GF-D8 (cell line): ENCODE results near the gene COL8A1.
"Not testable (repeated sequence)": the region's sequence is repeated elsewhere in the genome, so short reads cannot be mapped to it uniquely, and the experiment has no call there.

Source experiments
- DNase-seq: peaks from one replicate; lab custom pipeline; 2025; lab: John Stamatoyannopoulos, UW

Gene COL8A1

GRCh38 chr3:99805160-99805559 is 166.8 kb downstream of the COL8A1 start:
- no peak for DNase-seq

GRCh38 chr3:99808163-99808794 is 169.9 kb downstream of the COL8A1 start:
- DNase-seq: peak; percentile 4

DNA sequence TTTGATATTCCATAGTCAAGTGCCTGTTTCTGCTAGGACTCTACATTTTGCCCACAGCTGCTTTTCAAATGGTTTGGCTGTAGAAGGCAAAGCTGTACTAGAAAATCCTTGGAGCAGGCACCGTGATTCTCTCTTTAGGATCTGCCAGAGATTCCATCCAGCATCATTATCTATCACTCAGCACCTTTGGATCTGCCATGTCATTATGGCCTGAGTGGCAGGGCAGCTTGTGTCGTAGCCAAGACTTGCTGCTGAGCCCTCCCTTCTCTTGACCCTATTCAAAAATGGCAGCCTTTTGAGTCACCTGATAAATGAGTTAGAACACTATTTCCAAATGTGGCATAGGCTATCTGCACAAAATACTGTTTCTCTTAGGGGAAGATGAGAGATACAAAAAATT is 171.2 kb downstream of the COL8A1 start:
- no peak for DNase-seq

- no peak for DNase-seq
Observed at GRCh38 chr3:99810403-99810802, 172.0 kb downstream of the COL8A1 start.

GRCh38 chr3:99817047-99817436 is 178.6 kb downstream of the COL8A1 start:
- no peak for DNase-seq

DNA sequence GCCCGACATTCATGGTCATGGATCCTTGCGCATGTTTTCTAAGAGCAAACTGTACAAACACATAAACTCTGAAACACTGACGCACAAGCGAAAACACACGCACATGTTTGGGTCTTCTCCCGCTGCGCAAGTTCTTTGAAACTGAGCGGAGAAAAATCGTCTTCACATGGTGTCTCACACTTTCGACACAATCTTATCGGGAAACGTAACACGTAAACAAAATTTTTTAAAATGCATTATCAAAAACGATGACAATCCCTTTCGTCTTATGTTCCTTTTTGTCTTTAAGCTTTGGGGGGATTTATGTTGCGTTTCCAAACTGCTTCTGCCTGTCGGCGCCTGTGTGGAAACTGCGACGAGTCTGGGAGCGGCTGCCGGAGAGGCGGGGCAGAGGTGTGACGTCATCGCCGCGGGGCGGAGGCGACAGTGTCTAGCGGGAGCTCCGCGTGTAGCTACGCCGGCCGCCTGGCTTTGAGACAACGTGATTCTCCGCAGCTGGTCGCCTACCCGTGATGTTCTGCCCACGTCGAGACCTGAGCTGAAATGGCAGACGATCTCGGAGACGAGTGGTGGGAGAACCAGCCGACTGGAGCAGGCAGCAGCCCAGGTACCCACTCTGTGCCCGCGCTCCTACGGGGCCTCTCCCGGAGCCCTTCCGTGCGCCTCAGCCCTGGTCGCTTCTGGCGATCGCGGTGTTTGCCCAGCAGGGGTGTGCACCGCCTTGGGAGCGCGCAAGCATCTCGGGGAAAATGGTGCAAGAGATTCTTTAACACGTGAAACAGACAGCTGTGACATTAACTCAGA is 179.2 kb downstream of the COL8A1 start, which contains the start of gene CMSS1:
TSS of gene CMSS1 (plus strand) at position 426 of the 804 bp plus-strand sequence.
- peak; percentile 77 for DNase-seq

DNA sequence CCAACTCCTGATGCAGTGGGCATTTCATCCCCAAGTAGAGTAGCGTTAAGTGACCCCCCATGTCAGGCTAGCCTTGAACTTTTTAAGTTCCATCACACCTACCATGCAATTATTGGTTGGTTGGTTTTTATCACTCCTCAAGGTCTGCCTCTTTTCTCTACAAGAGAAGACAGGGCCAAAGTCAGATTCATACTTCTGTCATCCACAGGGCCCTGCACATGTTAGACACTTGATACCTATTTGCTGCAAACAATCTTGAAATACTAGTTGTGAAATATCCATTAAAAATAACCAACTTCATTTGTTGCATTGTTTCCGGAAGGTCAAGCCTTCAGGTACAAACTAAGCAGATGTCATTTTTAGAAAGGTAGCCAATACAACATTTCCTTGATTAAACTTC is 180.4 kb downstream of the COL8A1 start:
- no peak for DNase-seq

DNA sequence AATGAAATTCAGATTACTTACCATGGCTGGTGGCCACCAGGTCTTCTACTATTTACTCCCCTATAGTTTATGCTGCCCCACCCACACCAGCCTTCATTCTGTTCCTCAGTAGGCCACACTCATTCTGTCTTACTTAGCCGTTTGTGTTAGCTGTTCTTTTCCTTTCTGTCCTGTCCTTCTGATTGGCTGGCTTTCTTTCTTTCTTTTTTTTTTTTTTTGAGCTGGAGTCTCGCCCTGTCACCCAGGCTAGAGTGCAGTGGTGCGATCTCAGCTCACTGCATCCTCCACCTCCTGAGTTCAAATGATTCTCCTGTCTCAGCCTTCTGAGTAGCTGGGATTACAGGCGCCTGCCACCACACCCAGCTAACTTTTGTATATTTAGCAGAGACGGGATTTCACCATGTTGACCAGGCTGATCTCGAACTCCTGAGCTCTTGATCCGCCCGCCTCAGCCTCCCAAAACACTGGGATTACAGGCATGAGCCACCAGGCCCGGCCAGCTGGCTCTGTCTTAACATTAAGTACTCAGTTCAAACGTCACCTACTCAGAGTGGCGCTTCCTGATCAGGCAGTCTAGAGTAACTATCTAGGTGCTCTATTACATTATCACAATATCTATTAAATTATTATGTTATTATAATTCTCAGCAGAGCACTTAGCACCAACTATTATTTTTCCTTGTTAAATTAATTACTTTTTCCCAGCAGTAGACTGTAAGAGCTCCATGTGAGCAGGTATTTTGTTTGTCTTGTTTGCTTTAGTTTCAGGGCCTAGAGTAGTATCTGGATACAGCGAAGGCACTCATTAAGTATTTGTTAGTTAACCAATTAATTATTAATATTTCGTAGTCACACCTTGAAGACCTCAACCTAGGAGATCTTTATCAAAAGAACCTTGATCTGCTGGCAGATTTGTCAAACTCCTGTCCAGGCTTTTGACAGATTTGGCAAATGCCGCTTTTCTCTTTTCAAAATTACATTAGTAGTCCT is 185.6 kb downstream of the COL8A1 start:
- no peak for DNase-seq

DNA sequence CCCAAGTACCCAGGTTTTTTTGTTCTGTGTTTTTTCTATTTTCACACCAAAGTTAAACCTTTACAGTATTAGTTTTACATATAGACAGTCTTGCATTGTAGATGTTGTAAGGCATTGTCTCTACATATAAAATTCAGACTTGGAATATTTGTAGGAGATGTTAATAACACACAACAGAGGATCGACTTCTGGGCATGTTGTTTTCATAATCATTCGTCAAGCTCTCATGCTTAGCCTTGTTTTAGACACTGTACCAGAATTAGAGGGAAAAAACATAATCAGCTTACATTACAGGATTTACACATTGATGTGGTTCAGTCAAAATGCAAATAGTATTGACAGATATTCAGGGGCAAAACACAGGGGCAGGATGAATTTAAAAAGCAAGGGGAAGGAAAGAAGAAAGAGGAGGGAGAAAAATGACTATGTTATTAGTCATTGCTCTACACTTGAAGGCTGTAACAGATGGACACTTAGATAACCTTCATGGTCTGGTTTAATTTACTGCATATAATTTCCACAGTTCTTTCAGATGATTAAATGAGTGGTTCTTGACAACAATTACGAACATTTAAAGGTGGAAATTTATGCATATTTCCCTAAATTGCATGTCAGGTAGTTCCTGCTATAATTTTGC is 186.7 kb downstream of the COL8A1 start:
- no peak for DNase-seq

DNA sequence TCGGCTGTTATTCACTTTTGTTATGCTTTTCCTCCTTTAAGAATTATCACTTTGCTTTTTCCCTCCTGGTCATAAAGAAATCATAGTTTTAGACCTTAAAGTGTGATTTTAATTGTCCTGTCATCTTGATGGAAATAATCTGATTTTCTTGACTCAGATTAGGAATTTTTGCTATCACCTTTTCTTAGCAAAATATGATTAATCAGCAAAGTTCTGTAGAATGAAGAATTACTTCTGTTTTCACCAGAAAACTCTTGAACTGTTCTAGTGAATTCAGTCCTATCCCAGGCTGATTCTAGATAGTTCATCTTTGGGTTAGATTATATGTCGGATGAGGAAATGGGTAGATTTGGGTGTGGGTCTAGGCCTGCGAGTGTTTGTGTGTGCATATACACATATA is 191.4 kb downstream of the COL8A1 start:
- no peak for DNase-seq

DNA sequence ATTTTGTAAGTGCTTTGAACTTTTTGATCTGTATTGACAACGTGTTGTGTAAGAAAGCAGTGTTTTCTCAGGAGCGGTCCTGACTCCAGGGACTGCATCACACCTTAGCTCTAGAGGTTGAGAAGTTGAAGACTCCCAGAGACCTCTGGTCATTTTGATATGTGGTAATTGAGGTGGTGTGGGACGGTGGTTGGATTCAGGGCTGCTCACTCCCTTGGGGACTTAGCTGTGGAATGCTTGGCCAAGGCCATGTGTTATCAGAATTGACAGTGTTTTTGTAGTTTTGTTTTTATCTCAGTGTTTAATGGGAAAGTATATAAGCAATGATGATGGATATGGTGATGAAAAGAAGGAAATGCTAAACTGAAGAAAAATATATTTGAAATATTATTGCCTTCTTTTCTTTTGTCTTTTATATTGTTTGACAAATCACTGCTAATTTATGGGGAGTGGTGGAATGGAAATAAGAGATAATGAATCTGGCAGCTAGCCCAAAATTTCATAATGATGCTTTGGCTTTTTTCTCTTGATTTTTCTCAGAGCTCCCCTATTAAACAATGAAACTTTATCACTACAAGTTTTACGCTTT is 195.3 kb downstream of the COL8A1 start:
- DNase-seq: no peak

DNA sequence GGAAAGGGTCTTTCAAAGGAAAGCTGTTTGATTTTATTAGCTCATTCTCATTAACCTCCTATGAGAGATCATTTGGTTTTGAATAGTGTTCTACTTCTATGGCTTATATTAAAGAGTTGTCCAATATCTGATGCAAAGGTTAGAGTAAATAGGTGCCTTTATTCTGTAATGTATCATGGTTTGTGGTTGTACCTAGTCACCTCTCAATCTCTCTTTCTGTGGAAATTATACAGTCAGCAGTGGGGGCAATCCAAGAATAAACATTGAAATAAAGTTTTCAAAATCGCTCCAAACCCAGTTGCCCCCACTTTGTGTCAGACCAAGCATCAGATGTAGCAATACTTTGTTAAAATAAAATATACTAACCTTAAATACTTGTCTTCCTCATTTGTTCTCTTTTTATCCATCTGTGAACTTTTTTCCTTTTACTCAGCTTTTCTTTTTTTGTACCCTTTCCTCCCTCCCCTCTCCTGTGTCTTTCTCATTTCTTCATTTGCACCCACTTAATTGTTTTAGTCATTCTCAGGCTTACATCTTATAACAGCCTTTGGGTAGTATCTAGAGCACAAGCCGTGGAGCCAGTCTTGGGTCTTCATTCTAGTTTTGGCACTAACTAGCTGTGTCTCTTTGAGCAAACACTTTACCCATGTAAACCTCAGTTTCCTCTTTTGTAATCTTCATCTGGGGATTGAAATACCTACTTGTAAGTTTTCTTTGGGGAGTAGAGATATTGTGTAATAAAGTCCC is 196.0 kb downstream of the COL8A1 start:
- DNase-seq: no peak

DNA sequence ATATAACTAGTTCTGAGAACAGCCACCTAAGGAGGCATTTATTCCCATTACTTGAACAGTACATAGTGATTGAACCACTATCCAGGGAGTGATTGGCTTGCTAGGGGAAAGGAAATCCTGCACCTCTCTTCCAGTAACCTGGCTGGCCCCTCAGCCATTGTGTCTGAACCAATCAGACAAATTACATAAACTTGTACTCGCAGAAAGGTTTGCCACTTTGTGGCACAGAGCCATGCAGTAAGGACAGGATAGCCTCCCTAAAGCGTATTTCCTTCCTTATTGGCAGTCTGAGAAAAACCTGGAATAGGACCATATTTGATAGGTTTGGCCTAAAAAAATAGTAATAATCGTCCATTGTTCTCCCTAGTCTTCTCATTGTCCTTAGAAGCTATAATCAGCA is 198.3 kb downstream of the COL8A1 start:
- DNase-seq: no peak

GRCh38 chr3:99837715-99838114 is 199.3 kb downstream of the COL8A1 start:
- DNase-seq: no peak

DNA sequence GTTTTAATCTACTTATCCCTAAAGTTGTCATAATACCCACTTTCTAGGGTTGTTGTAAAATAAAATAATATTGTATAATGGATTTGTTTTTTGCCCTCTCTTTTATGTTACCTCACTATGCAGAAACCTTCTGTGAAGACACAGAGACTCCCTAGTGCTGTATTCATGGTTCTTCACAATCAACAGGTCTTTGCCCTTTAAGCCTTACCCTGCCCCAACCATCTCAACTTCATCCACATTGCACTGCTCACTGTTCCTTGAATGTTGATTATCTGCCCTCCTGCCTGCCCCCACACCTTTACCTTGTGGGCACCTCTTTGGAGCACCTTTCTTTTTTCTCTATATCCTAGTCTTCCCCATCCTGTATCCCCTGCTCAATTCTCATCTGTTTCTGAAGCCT is 200.4 kb downstream of the COL8A1 start:
- DNase-seq: no peak

GRCh38 chr3:99839613-99840012 is 201.2 kb downstream of the COL8A1 start:
- DNase-seq: peak; percentile 14

- DNase-seq: not testable (repeated sequence)
Observed at GRCh38 chr3:99841949-99842348, 203.6 kb downstream of the COL8A1 start.

- no peak for DNase-seq
Observed at GRCh38 chr3:99842826-99843589, 204.6 kb downstream of the COL8A1 start.

- DNase-seq: no peak
Observed at GRCh38 chr3:99843590-99844258, 205.3 kb downstream of the COL8A1 start.
